ENCODE measurements around the gene GSTA3.

GRCh38 chr6:52953911-52954839 is 44.7 kb upstream of the GSTA3 start:
- no peak for TF ChIP-seq EZH2 (IDR thresholded peaks at IDR 0.05; ENCODE audit: borderline replicate concordance, low read length)
- TF ChIP-seq CTCF (IDR thresholded peaks at IDR 0.05; ENCODE audit: low read length) = no peak

Measured in OCI-LY1 (cell line).